Epithelial cell of prostate (primary cell): ENCODE data around the gene FAM151A.

ENCODE experiments used
- DNase-seq: peaks from one replicate; pipeline ENCODE4 v3.0.0-alpha.2; 2011; ENCODE audit warnings: low read depth, low spot score
- H3K27ac ChIP-seq: fragments of 450-650 bp; 2 replicates; pipeline ENCODE4 v1.5.1; 2017; ENCODE audit warnings: mild to moderate bottlenecking

Gene FAM151A

DNA sequence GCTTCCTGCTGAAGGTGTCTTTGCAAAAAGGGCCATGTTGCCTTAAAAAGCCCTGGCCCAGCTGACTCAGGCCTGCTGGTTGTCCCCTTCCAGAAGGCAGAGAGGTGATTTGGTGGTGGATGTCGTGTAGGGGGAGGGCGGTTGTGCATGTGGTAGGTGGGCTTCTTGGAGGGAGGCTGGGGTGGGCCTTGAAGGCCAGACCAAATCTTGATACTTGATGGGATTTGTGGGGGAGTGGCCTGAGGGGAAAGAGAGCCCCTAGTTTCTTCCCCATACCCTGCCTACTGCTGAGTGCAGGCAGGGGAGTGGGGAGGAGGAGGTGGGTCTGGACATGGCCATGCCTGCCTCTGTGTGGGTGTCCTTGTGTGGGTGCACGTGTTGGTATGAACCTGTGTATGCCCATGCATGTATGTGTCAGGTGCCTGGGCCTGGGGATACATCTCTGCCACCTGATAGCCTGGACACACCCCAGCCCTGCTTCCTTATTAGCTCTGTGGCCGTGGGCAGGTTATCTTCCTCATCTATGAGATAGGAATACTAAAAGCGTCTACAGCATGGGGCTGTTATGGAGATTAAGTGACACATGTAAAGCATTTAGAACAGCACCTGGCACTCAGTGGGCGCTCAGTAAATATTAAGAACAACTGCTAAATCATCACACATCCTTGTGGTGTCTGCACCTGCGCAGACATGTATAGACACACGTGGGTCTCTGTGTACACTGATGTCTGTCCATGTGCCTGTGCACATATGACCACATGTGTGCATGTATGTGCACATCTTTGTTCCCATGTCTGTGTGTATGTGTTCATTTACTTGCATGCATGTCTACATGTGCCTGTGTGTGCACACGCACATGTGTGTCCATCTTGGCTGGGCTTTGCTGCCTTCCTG lies 17.0 kb downstream of the FAM151A start:
- no peak overlapping the region for H3K27ac ChIP-seq
- no peak for DNase-seq

DNA sequence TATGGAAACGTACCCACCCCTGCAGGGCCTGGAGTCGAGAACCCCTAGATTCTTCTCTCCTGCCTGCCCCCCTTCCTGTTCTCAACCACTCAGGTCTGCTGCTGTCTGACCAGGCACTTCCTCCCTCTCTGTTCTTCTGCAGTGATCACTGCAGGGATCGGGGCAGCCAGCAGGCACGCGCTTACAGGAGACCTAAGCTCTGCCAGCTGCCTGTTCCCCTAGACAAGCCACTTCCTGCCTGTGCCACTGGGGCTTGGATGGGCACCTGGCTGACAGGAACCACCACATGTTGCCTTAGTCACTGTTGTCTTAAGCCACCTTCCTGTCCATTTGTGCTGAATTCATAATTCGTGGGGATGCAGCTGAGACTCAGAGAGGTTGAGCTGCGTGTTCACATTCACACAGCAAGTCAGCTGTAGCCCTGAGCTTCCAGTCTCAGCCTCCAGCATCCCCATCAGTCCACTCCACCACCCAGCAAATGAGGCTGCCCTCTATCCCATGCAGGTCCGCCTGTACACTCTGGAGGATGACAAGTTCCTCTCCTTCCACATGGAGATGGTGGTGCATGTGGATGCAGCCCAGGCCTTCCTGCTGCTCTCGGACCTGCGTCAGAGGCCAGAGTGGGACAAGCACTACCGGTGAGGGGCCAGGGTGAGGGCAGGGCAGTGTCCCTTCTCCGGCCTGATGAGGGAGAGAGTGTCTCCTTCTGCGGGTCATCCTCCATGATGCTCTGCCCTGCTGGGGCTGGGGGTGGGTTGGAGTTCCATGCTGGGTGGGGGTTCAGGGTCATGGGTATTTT lies 18.6 kb downstream of the FAM151A start:
- no peak overlapping the region for H3K27ac ChIP-seq
- peak; percentile 27 for DNase-seq

DNA sequence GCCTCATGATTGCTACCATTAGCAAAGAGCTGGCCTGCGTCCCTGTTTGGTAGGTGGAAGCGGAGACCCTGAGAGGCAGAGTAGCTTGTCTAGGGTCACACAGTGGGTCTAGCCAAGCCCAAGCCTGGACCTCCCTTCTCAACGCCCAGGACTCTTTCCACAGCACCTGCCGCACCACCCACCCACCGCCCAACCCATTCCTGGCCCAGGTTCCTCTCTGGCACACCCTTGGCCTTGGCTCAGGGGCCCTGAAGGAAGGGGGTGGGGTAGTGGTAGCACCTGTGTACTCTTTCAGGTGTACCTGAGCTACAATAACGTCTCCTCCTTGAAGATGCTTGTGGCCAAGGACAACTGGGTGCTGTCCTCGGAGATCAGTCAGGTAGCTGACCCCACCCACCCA lies 19.3 kb downstream of the FAM151A start:
- H3K27ac ChIP-seq, result no peak overlapping the region
- DNase-seq, result no peak

DNA sequence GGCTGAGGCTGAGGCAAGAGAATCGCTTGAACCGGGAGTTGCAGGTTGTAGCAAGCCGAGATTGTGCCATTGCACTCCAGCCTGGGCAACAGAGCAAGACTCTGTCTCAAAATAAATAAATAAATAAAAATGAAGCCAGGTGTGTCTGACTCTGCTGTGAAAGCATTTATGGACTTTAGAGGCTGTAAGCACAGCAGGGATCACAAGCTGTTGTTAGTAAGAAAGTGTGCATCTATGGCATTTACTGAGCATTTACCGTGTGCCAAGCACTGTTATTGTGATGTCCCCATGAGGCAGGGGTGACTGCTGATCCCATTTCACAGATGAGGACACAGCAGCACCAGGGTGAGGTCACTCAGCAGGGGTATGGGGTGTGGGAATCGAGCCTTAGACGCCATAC lies 20.1 kb downstream of the FAM151A start:
- no peak for DNase-seq
- no peak overlapping the region for H3K27ac ChIP-seq

DNA sequence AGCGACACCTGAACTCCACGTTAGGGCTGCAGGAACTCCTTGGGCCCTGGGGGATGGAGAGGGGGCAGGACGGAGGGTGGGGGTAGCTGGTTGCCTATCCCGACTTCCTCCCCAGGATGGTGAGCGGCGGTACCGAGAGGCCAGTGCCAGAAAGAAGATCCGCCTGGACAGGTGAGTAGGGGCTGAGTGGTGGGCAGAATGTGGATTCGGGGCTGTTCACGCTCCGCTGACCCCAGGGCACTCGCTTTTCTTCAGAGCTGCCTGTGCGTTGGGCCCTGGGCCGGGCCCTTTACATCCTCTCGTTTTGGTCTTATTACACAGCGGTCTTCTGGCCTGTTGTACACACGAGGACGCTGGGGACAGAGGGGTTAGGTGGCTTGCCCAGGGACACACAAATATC lies 20.8 kb downstream of the FAM151A start:
- H3K27ac ChIP-seq, result no peak overlapping the region
- DNase-seq, result no peak

DNA sequence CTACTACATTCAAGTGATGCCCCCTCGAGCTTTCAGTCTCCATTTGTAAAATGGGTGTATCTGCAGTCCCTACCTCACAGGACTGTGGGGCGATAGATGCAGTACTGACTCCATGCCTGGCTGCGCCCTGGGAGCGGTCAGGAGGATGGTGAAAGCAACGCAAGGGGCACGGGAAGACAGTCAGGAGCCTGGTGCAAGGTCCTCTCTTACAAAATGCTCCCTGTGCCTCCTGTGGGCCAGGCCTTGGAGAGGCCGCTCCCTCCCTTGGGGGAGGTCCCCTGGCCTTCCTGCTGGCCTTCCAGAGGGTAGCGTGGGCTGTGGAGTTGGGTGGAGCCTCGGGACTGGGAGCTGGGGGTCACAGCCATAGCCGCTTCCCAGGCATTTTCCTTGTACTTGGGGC lies 21.6 kb downstream of the FAM151A start:
- no peak for DNase-seq
- no peak overlapping the region for H3K27ac ChIP-seq

DNA sequence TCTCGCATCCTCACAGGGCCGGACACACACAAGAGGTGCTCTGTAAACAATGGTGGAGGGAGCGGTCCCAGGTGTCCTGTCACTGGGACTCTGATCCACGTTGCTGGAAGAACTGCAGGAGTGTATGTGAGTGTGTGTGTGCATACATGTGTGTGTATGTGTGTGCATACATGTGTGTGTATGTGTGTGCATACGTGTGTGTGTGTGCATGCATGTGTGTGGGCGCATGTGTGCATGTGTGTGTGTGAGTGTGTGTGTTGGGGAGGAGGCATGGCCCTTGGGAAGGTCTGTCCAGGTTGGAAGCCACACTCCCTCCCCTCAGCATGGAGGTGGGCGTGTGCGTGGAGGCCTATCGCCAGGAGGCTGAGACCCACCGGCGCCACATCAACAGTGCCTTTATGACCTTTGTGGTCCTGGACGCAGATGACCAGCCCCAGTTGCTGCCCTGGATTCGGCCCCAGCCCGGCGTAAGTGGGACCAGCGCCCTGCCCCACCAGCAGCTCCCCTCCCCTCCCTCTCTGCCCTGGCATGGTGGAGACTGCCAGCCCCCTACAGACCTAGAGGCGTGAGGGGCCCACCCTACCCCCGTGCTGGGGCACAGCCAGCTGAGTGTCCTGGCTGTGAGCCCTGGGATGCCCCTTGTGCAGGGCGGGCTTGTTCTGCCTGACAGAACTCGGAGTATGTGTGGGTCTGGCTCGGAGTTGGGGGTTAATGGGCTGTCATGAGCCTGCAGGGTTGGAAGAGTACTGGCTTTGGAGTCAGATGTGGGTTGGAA lies 22.2 kb downstream of the FAM151A start:
- H3K27ac ChIP-seq, result no peak overlapping the region
- no peak for DNase-seq

DNA sequence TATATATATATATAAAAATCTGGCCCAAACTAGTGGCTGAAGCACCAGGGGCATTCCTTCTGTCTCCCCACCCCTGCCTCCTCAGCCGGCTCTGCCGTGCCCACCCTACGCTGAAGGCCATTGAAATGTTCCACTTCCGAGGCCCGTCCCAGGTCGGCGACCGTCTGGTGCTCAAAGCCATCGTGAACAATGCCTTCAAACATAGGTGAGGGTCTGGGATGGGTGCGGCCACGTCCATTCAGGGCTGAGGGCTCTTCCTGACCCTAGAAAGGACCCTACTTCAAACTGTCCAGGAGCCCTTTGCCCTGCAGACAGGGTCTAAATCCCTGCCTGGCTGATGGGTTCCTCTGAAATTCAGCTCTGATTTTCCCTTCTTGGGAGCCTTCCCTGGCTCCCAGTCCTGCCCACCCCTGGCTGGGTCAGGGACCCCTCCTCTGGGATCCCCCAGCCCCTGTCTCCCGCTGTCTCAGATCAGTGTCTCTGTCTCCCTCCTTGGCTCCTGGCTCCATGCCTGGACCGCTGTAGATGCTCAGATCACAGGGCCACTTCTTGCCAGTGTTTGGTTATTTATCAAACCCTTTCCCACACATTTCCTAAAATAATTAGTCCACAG lies 24.0 kb downstream of the FAM151A start:
- H3K27ac ChIP-seq, result no peak overlapping the region
- DNase-seq, result no peak

DNA sequence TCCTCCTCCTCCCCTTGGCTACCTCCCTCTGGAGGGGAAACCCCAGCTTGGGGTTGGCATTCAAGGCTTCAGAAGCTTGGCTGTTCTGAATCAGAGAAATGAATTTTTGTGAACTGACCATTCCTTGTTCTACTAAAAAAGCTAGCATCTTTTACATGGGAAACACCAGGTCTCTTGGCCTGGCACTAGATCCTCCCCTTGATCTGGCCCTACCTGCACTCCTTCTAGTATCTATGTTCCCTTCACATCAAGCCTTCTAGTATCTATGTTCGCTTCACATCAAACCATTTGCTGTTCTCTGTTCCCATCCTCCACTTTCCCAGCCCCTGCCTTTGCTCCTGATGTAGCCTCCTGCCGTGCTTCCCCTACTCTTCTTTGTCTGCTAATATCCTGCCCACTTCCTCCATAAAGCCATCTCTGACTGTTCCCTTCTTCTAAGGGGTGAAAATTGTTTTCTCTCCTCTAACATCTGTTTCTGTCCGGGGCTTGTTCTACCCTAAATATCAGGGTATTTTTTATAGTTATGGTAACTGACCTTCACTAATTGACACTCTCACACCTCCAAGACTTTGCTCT lies 25.8 kb downstream of the FAM151A start:
- DNase-seq, result no peak
- no peak overlapping the region for H3K27ac ChIP-seq

DNA sequence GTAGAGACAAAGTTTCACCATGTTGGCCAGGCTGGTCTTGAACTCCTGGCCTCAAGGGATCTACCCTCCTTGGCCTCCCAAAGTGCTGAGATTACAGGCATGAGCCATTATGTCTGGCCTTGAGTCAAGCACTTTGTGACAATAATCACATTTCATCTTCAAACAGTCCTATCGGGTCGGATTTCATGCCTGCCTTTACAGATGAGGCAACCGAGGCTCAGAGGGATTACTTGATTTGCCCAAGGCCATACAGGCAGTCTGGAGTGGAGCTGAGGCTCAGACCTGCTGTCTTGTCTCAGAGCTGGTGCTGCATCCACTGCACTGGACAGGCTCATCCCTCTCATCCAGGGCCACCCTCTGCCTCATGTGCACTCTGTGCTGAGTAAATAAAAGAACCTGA lies 26.6 kb downstream of the FAM151A start:
- no peak for DNase-seq
- no peak overlapping the region for H3K27ac ChIP-seq

DNA sequence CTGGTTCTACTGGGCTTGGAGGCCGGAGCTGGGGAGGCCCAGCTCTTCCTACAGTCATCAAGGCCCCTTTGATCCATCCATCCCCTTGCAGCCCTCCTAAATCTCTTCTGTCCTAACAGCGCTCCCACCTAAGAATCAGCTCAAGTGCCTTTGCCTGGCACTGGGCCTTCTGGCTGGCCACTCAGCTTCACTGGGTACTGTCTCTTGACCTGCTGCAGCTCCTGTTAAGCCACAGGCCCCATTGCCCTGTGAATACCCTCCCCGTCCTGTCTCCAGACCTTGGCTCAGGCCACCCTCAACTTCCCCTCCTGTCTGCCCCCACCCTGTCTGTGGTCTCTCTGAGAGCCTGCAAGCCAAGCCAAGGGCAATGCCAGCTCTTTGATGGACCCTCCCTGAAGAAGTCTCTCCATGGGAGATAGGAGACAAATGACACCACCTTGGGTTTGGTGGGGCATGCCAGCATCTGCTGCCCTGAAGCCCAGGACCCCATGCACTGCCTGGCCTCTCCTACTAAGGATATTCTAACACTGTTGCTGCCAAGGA lies 27.3 kb downstream of the FAM151A start:
- DNase-seq, result no peak
- no peak overlapping the region for H3K27ac ChIP-seq

DNA sequence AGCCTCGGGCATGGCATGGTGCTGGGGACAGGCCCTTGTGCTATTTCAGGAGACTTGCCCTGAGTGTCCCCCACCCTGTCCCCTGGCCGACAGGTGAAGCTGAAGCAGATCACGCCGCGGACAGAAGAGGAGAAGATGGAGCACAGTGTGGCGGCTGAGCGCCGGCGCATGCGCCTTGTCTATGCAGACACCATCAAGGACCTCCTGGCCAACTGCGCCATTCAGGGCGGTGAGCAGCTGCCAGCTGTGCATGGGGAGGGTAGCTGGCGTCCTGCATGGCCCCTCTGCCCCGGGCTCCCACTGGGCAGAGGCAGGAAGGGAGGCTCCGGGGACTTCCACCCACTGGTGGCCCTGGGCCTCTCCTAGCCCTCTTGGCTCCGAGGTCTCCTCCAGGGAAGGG lies 28.9 kb downstream of the FAM151A start:
- no peak for DNase-seq

DNA sequence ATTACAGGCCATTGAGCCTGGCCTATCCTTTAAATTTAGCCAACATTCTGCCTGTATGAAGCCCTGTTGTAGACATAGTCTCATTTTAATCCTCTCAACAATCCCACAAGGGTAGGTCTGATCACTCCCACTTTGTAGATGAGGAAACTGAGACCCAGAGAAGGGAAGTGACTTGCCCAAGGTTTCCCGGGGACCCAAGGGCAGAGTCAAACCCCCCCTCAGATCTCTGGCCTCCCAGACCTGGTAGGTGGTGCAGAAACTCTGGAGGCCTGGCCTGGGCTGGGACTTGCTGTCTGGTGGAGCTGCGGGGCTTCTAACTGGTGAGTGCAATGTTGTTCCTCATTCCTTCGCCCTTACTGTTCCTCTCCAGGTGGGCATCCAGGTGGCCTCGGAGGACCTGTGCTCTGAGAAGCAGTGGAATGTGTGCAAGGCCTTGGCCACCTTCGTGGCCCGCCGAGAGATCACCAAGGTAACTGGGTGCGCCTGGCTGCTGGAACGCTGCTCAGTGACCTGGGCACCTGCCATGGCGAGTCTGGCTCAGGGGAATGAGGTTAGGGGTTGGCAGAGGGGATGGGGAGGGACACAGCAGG lies 29.7 kb downstream of the FAM151A start:
- no peak for DNase-seq
- no peak overlapping the region for H3K27ac ChIP-seq

More for the DNA sequence above, 28.9 kb downstream of the FAM151A start:
- no peak overlapping the region for H3K27ac ChIP-seq

DNA sequence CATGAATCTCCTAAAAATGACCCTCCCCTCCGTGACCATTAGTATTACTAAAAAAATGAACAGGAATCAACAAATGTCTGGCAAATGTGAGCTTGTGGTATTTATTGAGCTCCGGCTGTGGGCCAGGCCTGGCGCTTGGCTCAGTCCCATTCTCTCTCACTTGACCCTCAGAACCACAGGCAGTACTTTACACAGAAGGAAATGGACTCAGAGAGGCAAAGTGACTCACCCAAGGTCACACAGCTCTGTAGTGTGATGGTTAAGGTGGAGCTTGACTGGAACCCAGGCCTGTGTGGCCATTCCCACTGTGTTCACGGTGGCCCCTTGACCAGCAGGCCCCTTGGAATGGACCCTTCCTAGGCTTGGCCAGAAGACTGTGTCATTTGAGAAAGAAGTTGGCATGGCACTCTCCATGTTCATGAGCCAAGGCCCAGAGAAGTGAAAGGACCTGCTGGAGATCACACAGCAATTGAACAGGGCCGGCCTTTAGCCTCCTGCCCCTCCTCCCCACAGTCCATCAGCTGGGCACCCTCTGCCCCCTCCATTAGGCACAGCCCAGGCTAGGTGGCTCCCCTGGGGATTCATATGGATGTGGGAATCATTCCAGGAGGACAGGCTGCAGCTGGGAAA lies 32.1 kb downstream of the FAM151A start:
- DNase-seq, result no peak
- H3K27ac ChIP-seq, result no peak overlapping the region

DNA sequence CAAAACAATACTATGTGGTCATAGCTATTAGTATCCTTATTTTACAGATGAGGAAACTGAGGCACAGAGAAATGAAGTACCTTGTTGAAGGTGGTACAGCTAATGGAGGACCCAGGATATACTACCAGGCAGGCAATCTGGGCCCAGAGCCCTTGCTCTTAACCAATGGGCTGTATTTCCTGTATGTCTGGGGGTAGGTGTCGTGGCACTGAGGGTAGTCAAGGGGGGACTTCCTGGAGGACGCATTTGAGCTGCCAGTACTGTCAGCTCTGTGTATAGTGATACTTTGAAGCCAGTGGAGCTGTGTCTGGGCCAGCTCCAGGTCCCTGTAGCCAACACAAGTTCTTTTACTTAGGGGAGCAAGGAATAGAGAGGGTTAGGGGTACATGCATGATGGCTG lies 34.9 kb downstream of the FAM151A start:
- no peak overlapping the region for H3K27ac ChIP-seq
- no peak for DNase-seq

DNA sequence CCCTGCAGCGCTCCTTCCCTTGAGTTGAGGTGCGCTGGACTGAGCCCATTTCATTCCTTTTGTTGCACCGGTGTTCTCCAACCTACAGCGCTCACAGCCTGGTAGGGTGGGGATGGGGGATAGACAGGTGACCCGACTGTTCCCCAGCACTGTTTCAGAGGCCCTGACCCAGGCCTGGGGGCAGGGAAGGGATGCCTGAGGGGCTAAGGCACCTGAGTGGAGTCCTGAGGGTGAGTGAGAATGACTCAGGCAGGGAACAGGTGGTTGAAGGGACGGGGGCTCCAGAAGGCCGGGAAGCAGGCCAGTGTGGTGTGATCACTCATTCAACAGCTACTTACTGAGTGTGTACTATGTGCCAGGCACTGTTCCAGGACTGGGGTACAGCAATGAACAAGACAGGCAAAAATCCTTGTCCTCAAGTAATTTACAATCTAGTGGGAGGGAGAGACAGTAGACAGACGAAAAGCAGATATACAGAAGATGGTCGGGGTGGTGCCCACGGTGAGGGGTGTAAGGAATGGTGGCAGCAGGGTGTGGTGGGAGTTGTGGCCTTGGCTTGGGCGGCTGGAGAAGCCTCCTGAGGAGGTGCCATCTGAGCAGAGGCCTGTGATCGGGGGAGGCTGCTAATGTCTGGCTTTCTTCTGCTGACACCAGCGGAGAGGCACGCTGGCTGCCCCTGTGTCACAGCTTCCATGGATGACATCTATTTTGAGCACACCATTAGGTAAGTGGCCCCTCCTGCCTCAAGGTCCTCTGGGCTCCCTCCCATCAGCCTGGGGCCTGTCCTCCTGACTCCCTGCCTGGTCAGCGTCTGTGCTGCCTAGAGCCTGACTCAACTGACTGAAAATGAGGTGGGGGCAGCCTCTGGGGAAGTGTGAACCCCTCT lies 37.9 kb downstream of the FAM151A start:
- DNase-seq, result no peak
- no peak overlapping the region for H3K27ac ChIP-seq

DNA sequence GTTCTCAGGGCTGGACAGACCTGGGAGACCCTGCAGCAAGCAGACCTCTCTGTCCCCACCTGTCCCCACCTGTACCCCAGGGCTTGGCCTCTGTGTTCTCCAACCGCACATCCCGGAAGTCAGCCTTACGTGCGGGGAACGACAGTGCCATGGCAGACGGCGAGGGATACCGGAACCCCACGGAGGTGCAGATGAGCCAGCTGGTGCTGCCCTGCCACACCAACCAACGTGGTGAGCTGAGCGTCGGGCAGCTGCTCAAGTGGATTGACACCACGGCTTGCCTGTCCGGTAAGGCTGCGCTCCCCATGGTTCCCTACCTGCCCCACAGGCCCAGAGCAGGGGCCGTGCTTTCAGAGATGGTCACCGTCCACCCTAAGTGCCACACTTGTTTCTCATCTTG lies 38.8 kb downstream of the FAM151A start:
- no peak for DNase-seq
- no peak overlapping the region for H3K27ac ChIP-seq

DNA sequence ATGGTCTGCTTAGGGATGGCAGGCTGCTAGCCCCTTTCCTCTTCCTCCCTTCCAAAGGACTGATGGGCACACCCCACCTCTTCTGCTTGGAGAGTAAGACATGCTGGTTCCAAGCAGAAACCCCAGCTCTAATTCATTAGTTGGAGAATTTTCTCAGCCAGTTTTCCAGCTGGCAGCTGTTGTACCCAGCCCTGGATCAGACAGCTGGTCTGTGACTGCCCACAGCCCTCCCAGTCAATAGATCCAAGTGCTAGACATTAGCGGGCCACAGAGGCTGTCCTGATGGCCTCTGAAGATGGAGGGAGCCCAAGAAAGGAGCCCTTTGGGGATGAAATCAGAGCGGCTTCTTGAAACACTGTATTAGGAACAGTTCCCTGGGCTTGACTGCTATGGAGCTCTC lies 39.5 kb downstream of the FAM151A start:
- no peak for DNase-seq
- no peak overlapping the region for H3K27ac ChIP-seq
